ENCODE data around the gene SLC25A46. TPM values are rescaled to one million over a fixed set of nuclear protein-coding genes. Genes with fewer than 3 reads are reported as not detected.

The SLC25A46 gene
- total RNA-seq, 1 experiment from 2014 or later, result 25.9 TPM

GRCh38 chr5:110707260-110707844, 31.5 kb upstream of the SLC25A46 start:
- Histone ChIP-seq H3K9me3 (ENCODE audit: control insufficient read depth in 1 of 2, insufficient read depth in 1 of 2, low read depth in 1 of 2, low read length in 2 of 2) (no peaks in the 10 kb centered on the region), H3K9ac (ENCODE audit: low read length) (no peak overlapping the region), H3K79me2 (ENCODE audit: insufficient read depth, low read length) (no peaks in the 10 kb centered on the region), H4K20me1 (ENCODE audit: insufficient read depth) (no peaks in the 10 kb centered on the region), H2AFZ (ENCODE audit: low read depth, low read length, poor library complexity, severe bottlenecking) (no peak overlapping the region), H3K4me1 (ENCODE audit: control insufficient read depth in 1 of 2, insufficient read depth in 2 of 2, low read length in 2 of 2) (no peaks in the 10 kb centered on the region), H3K4me2 (ENCODE audit: low read length) (no peak overlapping the region), H3K27me3 (ENCODE audit: insufficient read depth, low read length) (no peaks in the 10 kb centered on the region), H3K36me3 (ENCODE audit: control insufficient read depth in 1 of 2, insufficient read depth in 2 of 2, low read length in 2 of 2) (no peaks in the 10 kb centered on the region), H3K4me3 (replicated peaks in 1 of 2; ENCODE audit: low read depth in 1 of 2, low read length in 2 of 2) (no peak overlapping the region), H3K9me2 (ENCODE audit: insufficient read depth) (no peaks in the 10 kb centered on the region), H3K27ac (ENCODE audit: low read depth, low read length) (no peak overlapping the region)
- ChIA-PET CTCF (no interaction called here), RAD21 (ENCODE audit: low non-redundant PET in 1 of 2, low total read pairs in 2 of 2, uncharacterized antibody in 2 of 2, unreplicated experiment in 2 of 2) (no interaction called here), POLR2A (no interaction called here)
- DNase-seq (ENCODE audit: low read depth, low spot score) (no peak), ATAC-seq (no peak)
- TF ChIP-seq EGR1 (IDR thresholded peaks at IDR 0.05; ENCODE audit: low read depth), result no peak
- TF ChIP-seq ELF1 (IDR thresholded peaks at IDR 0.05; ENCODE audit: borderline replicate concordance, low read depth), result no peak
- no peak for TF ChIP-seq EZH2phosphoT487 (IDR thresholded peaks at IDR 0.05; ENCODE audit: borderline replicate concordance)
- TF ChIP-seq, protein P1, sequence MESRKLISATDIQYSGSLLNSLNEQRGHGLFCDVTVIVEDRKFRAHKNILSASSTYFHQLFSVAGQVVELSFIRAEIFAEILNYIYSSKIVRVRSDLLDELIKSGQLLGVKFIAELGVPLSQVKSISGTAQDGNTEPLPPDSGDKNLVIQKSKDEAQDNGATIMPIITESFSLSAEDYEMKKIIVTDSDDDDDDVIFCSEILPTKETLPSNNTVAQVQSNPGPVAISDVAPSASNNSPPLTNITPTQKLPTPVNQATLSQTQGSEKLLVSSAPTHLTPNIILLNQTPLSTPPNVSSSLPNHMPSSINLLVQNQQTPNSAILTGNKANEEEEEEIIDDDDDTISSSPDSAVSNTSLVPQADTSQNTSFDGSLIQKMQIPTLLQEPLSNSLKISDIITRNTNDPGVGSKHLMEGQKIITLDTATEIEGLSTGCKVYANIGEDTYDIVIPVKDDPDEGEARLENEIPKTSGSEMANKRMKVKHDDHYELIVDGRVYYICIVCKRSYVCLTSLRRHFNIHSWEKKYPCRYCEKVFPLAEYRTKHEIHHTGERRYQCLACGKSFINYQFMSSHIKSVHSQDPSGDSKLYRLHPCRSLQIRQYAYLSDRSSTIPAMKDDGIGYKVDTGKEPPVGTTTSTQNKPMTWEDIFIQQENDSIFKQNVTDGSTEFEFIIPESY (IDR thresholded peaks at IDR 0.05; ENCODE audit: extremely low read depth, insufficient replicate concordance, low read length), result no peak
- TF ChIP-seq POLR2A (IDR thresholded peaks at IDR 0.05; ENCODE audit: borderline replicate concordance, extremely low read depth, insufficient read depth, insufficient read length), result no peak
- TF ChIP-seq CEBPB (IDR thresholded peaks at IDR 0.05; ENCODE audit: low read depth), result no peak
- TF ChIP-seq SRF (IDR thresholded peaks at IDR 0.05; ENCODE audit: low read depth), result no peak
- TF ChIP-seq JUND (IDR thresholded peaks at IDR 0.05), result no peak
- intact Hi-C loops (cut with micrococcal nuclease), result no loop called here
- no TSS peak for BruUV-seq (replicated peaks)
